T-helper 2 cell treated with Interferon-gamma antibody and Interleukin-4, amounts not matched to agents 5 μg/mL and 100 μg/mL, for 36 hours (primary cell): ENCODE results near the gene MYOM3.
"Not testable (repeated sequence)": the region's sequence is repeated elsewhere in the genome, so short reads cannot be mapped to it uniquely, and the experiment has no call there.

ENCODE experiments used
- DNase-seq: peaks from one replicate; pipeline ENCODE4 v3.0.0; 2021; ENCODE audit warnings: low spot score
- H3K27ac Mint-ChIP-seq: one replicate; pipeline ENCODE4 v1.8.0; 2021; ENCODE audit warnings: mild to moderate bottlenecking, mixed read lengths
- H3K27me3 Mint-ChIP-seq: one replicate; pipeline ENCODE4 v1.8.0; 2021; ENCODE audit warnings: low read depth, mixed read lengths
- H3K36me3 Mint-ChIP-seq: one replicate; pipeline ENCODE4 v1.8.0; 2021; ENCODE audit warnings: low read depth, mixed read lengths
- H3K4me1 Mint-ChIP-seq: one replicate; pipeline ENCODE4 v1.8.0; 2021; ENCODE audit warnings: low read depth, mixed read lengths
- H3K4me3 Mint-ChIP-seq: one replicate; pipeline ENCODE4 v1.8.0; 2022; ENCODE audit warnings: mild to moderate bottlenecking, moderate library complexity, mixed read lengths
- H3K9me3 Mint-ChIP-seq: one replicate; pipeline ENCODE4 v1.8.0; 2021; ENCODE audit warnings: mixed read lengths

The MYOM3 gene

GRCh38 chr1:24071941-24072340 lies 40.0 kb downstream of the MYOM3 start:
- Mint-ChIP-seq H3K27ac (no peak overlapping the region), H3K9me3 (no peaks in the 10 kb centered on the region), H3K36me3 (no peaks in the 10 kb centered on the region), H3K27me3 (peaks cover 11% of the 10 kb centered on the region), H3K4me1 (no peaks in the 10 kb centered on the region), H3K4me3 (no peak overlapping the region)
- DNase-seq: no peak

- no peaks in the 10 kb centered on the region for H3K36me3 Mint-ChIP-seq
- no peak overlapping the region for H3K27ac Mint-ChIP-seq
- no peaks in the 10 kb centered on the region for H3K4me1 Mint-ChIP-seq
- no peak overlapping the region for H3K4me3 Mint-ChIP-seq
- DNase-seq: peak; percentile 61
- no peaks in the 10 kb centered on the region for H3K9me3 Mint-ChIP-seq
- peaks cover 11% of the 10 kb centered on the region for H3K27me3 Mint-ChIP-seq
These were observed 41.0 kb downstream of the MYOM3 start for GRCh38 chr1:24070821-24071393.

- Mint-ChIP-seq H3K4me1 (no peaks in the 10 kb centered on the region), H3K9me3 (no peaks in the 10 kb centered on the region), H3K4me3 (no peak overlapping the region), H3K36me3 (no peaks in the 10 kb centered on the region), H3K27me3 (peaks cover 11% of the 10 kb centered on the region), H3K27ac (no peak overlapping the region)
- no peak for DNase-seq
These were observed 42.1 kb downstream of the MYOM3 start for GRCh38 chr1:24069817-24070216.

GRCh38 chr1:24067978-24068377 lies 44.0 kb downstream of the MYOM3 start:
- peaks cover 11% of the 10 kb centered on the region for H3K27me3 Mint-ChIP-seq
- no peaks in the 10 kb centered on the region for H3K36me3 Mint-ChIP-seq
- no peak for DNase-seq
- no peaks in the 10 kb centered on the region for H3K9me3 Mint-ChIP-seq
- no peaks in the 10 kb centered on the region for H3K4me1 Mint-ChIP-seq
- no peak overlapping the region for H3K27ac Mint-ChIP-seq
- H3K4me3 Mint-ChIP-seq: no peak overlapping the region

GRCh38 chr1:24065304-24065703 lies 46.6 kb downstream of the MYOM3 start:
- peaks cover 5% of the 10 kb centered on the region for H3K27me3 Mint-ChIP-seq
- H3K27ac Mint-ChIP-seq: no peak overlapping the region
- H3K9me3 Mint-ChIP-seq: peaks cover 9% of the 10 kb centered on the region
- DNase-seq: no peak
- no peak overlapping the region for H3K4me3 Mint-ChIP-seq
- H3K4me1 Mint-ChIP-seq: no peaks in the 10 kb centered on the region
- H3K36me3 Mint-ChIP-seq: no peaks in the 10 kb centered on the region

GRCh38 chr1:24062221-24062620 lies 49.7 kb downstream of the MYOM3 start:
- no peaks in the 10 kb centered on the region for H3K36me3 Mint-ChIP-seq
- no peak for DNase-seq
- no peak overlapping the region for H3K4me3 Mint-ChIP-seq
- H3K27me3 Mint-ChIP-seq: peaks cover under 1% of the 10 kb centered on the region
- H3K4me1 Mint-ChIP-seq: no peaks in the 10 kb centered on the region
- H3K9me3 Mint-ChIP-seq: peaks cover 9% of the 10 kb centered on the region
- no peak overlapping the region for H3K27ac Mint-ChIP-seq

- Mint-ChIP-seq H3K4me3 (no peak overlapping the region), H3K4me1 (no peaks in the 10 kb centered on the region), H3K36me3 (no peaks in the 10 kb centered on the region), H3K27ac (no peak overlapping the region), H3K9me3 (peaks cover 9% of the 10 kb centered on the region), H3K27me3 (no peaks in the 10 kb centered on the region)
- no peak for DNase-seq
These were observed 51.5 kb downstream of the MYOM3 start for GRCh38 chr1:24060482-24060881.

GRCh38 chr1:24058671-24059455 lies 53.1 kb downstream of the MYOM3 start:
- no peaks in the 10 kb centered on the region for H3K27me3 Mint-ChIP-seq
- H3K27ac Mint-ChIP-seq: no peak overlapping the region
- H3K9me3 Mint-ChIP-seq: peaks cover 9% of the 10 kb centered on the region
- no peak for DNase-seq
- H3K4me1 Mint-ChIP-seq: no peaks in the 10 kb centered on the region
- no peaks in the 10 kb centered on the region for H3K36me3 Mint-ChIP-seq
- no peak overlapping the region for H3K4me3 Mint-ChIP-seq

- Mint-ChIP-seq H3K9me3 (peaks cover 2% of the 10 kb centered on the region), H3K4me1 (no peaks in the 10 kb centered on the region), H3K27me3 (no peaks in the 10 kb centered on the region), H3K4me3 (no peak overlapping the region), H3K27ac (no peak overlapping the region), H3K36me3 (no peaks in the 10 kb centered on the region)
- DNase-seq: no peak
These were observed 54.8 kb downstream of the MYOM3 start for GRCh38 chr1:24057171-24057570.

GRCh38 chr1:24055681-24056080 lies 56.3 kb downstream of the MYOM3 start:
- H3K36me3 Mint-ChIP-seq: no peaks in the 10 kb centered on the region
- peaks cover 4% of the 10 kb centered on the region for H3K27me3 Mint-ChIP-seq
- no peaks in the 10 kb centered on the region for H3K9me3 Mint-ChIP-seq
- no peak for DNase-seq
- no peaks in the 10 kb centered on the region for H3K4me1 Mint-ChIP-seq
- H3K4me3 Mint-ChIP-seq: no peak overlapping the region
- H3K27ac Mint-ChIP-seq: no peak overlapping the region

- DNase-seq: no peak
- H3K9me3 Mint-ChIP-seq: no peaks in the 10 kb centered on the region
These were observed 59.7 kb downstream of the MYOM3 start for GRCh38 chr1:24052220-24052619.

GRCh38 chr1:24051206-24051945 lies 60.6 kb downstream of the MYOM3 start:
- Mint-ChIP-seq H3K27ac (no peak overlapping the region), H3K4me3 (no peak overlapping the region), H3K27me3 (peaks cover 4% of the 10 kb centered on the region), H3K4me1 (no peaks in the 10 kb centered on the region), H3K36me3 (no peaks in the 10 kb centered on the region), H3K9me3 (no peaks in the 10 kb centered on the region)
- no peak for DNase-seq

More at GRCh38 chr1:24052220-24052619, 59.7 kb downstream of the MYOM3 start:
- H3K27me3 Mint-ChIP-seq: peaks cover 4% of the 10 kb centered on the region
- no peaks in the 10 kb centered on the region for H3K36me3 Mint-ChIP-seq
- H3K4me1 Mint-ChIP-seq: no peaks in the 10 kb centered on the region
- no peak overlapping the region for H3K27ac Mint-ChIP-seq
- H3K4me3 Mint-ChIP-seq: no peak overlapping the region

GRCh38 chr1:24049733-24050132 lies 62.2 kb downstream of the MYOM3 start:
- no peaks in the 10 kb centered on the region for H3K4me1 Mint-ChIP-seq
- no peak overlapping the region for H3K4me3 Mint-ChIP-seq
- H3K27me3 Mint-ChIP-seq: peaks cover 4% of the 10 kb centered on the region
- DNase-seq: no peak
- H3K27ac Mint-ChIP-seq: no peak overlapping the region
- H3K36me3 Mint-ChIP-seq: no peaks in the 10 kb centered on the region
- no peaks in the 10 kb centered on the region for H3K9me3 Mint-ChIP-seq

- H3K9me3 Mint-ChIP-seq, H3K4me3 Mint-ChIP-seq, H3K27me3 Mint-ChIP-seq, H3K36me3 Mint-ChIP-seq, H3K4me1 Mint-ChIP-seq, H3K27ac Mint-ChIP-seq, DNase-seq: not testable (repeated sequence)
These were observed 63.0 kb downstream of the MYOM3 start for GRCh38 chr1:24048894-24049293.
